HepG2 (cell line): ENCODE results near the gene NELFB. TPM values are rescaled to one million over a fixed set of nuclear protein-coding genes. Genes with fewer than 3 reads are reported as not detected.
A peak's percentile ranks its signal among the peaks of the same experiment; 100 is the strongest.

Experiments
- CREM ChIP-seq, 2 experiments: sonication (generic) in 1 of 2; formaldehyde crosslinking in 1 of 2; IDR thresholded peaks; 2 replicates each; pipeline versions ENCODE4 v1.4.0 to v1.6.1; 2016 to 2020; ENCODE audit warnings: antibody characterized with exemption in 1 of 2, mild to moderate bottlenecking in 1 of 2, missing genetic modification reagents in 1 of 2
- ELF3 ChIP-seq: IDR thresholded peaks from 2 replicates; pipeline ENCODE4 v1.6.1; 2016; ENCODE audit warnings: missing genetic modification reagents, missing compliant biosample characterization
- FOSL2 ChIP-seq: sonication (generic); formaldehyde crosslinking; IDR thresholded peaks from 2 replicates; pipeline ENCODE4 v1.4.0; 2020; ENCODE audit warnings: missing genetic modification reagents
- GATA4 ChIP-seq: sonication (generic); IDR thresholded peaks from 2 replicates; pipeline ENCODE4 v1.6.1; 2016; ENCODE audit warnings: antibody characterized with exemption, low read depth, borderline replicate concordance
- HHEX ChIP-seq: IDR thresholded peaks from 2 replicates; pipeline ENCODE4 v1.6.1; 2016; ENCODE audit warnings: control low read depth
- HMG20B ChIP-seq: conservative IDR thresholded peaks from 2 replicates; pipeline ENCODE4 v1.6.1; 2016; ENCODE audit warnings: missing genetic modification reagents, missing compliant biosample characterization
- HNF1B ChIP-seq: sonication (generic); formaldehyde crosslinking; IDR thresholded peaks from 2 replicates; pipeline ENCODE4 v1.5.1; 2020; ENCODE audit warnings: mild to moderate bottlenecking, moderate library complexity, missing genetic modification reagents
- KLF15 ChIP-seq: sonication (generic); formaldehyde crosslinking; IDR thresholded peaks from 2 replicates; pipeline ENCODE4 v1.8.1; 2023; ENCODE audit warnings: borderline replicate concordance, mild to moderate bottlenecking, inconsistent platforms, missing genetic modification reagents, mixed read lengths
- MATR3 ChIP-seq: sonication (generic); formaldehyde crosslinking; IDR thresholded peaks from 2 replicates; pipeline ENCODE4 v1.4.0; 2020; ENCODE audit warnings: missing genetic modification reagents
- NKX3-1 ChIP-seq: sonication (generic); formaldehyde crosslinking; IDR thresholded peaks from 2 replicates; pipeline ENCODE4 v1.5.0; 2020; ENCODE audit warnings: missing genetic modification reagents
- PAWR ChIP-seq: sonication (generic); formaldehyde crosslinking; IDR thresholded peaks from 2 replicates; pipeline ENCODE4 v1.4.0; 2020; ENCODE audit warnings: missing genetic modification reagents, mild to moderate bottlenecking, borderline replicate concordance
- PBX2 ChIP-seq: IDR thresholded peaks from 2 replicates; pipeline ENCODE4 v1.6.1; 2016; ENCODE audit warnings: control low read depth
- PHF20 ChIP-seq: sonication (generic); formaldehyde crosslinking; IDR thresholded peaks from 2 replicates; pipeline ENCODE4 v1.5.0; 2020; ENCODE audit warnings: mild to moderate bottlenecking, missing genetic modification reagents
- POGZ ChIP-seq: sonication (generic); formaldehyde crosslinking; IDR thresholded peaks from 2 replicates; pipeline ENCODE4 v1.4.0; 2020; ENCODE audit warnings: mild to moderate bottlenecking, missing genetic modification reagents
- REPIN1 ChIP-seq: sonication (generic); formaldehyde crosslinking; IDR thresholded peaks from 2 replicates; pipeline ENCODE4 v1.8.0; 2022; ENCODE audit warnings: missing genetic modification reagents, low read depth, mild to moderate bottlenecking, borderline replicate concordance
- SMAD1 ChIP-seq: sonication (generic); formaldehyde crosslinking; IDR thresholded peaks from 2 replicates; pipeline ENCODE4 v1.4.0; 2020; ENCODE audit warnings: missing genetic modification reagents, low read depth, mild to moderate bottlenecking, borderline replicate concordance
- TBX2 ChIP-seq: sonication (generic); formaldehyde crosslinking; IDR thresholded peaks from 2 replicates; pipeline ENCODE4 v1.5.0; 2020; ENCODE audit warnings: missing genetic modification reagents, mild to moderate bottlenecking, borderline replicate concordance
- ZBTB14 ChIP-seq: sonication (generic); formaldehyde crosslinking; IDR thresholded peaks from 2 replicates; pipeline ENCODE4 v1.4.0; 2020; ENCODE audit warnings: missing genetic modification reagents
- ZFX ChIP-seq: sonication (generic); formaldehyde crosslinking; IDR thresholded peaks from 2 replicates; pipeline ENCODE4 v1.4.0; 2020; ENCODE audit warnings: mild to moderate bottlenecking, low read depth, missing genetic modification reagents, moderate library complexity
- polyA plus RNA-seq, 8 experiments: library from polyadenylated mRNA; depleted of rRNA in 3 of 8; stranded (reverse) in 7 of 8; unstranded in 1 of 8; fragments of >200 nt; fragmentation: Illumina TruSeq in 4 of 8; extraction: Trizol in 4 of 8; gene quantifications; 2 replicates each; pipeline versions ENCODE4 v1.2.1 to v1.2.3, GENCODE V29; 2011 to 2016; ENCODE audit warnings: low read depth in 4 of 8, missing spikeins in 1 of 8, mixed read lengths in 1 of 8; ENCODE audit not compliant: insufficient read depth in 1 of 8
- total RNA-seq, 5 experiments: library from RNA; depleted of rRNA; stranded (reverse); fragments of >200 nt; fragmentation: Illumina TruSeq; extraction: Trizol; gene quantifications; 2 replicates each; pipeline ENCODE4 v1.2.3, GENCODE V29; 2016; ENCODE audit warnings: low read depth in 1 of 5
- TF ChIP-seq, protein P1 (sequence below): IDR thresholded peaks from 2 replicates; pipeline ENCODE4 v1.6.1; 2016; ENCODE audit warnings: missing compliant biosample characterization, missing genetic modification reagents, borderline replicate concordance
- TF ChIP-seq, protein P2 (sequence below): sonication (generic); formaldehyde crosslinking; IDR thresholded peaks from 2 replicates; pipeline ENCODE4 v1.5.0; 2020; ENCODE audit warnings: mild to moderate bottlenecking, missing genetic modification reagents

The NELFB gene
- total and polyA plus RNA-seq, 2 of the 13 experiments (the other 11 are each of a cell fraction or from before 2014, with no cell fraction given): 26.5 to 45.8 TPM

- TF ChIP-seq HHEX (CRISPR knock-in tag): no peak
- TF ChIP-seq ZBTB14: 0 out of 2 replicates have a peak, but pooled peaks have one; percentile 35
- TF ChIP-seq ELF3: peak; percentile 48
- no peak for TF ChIP-seq GATA4
- TF ChIP-seq SMAD1: peak; percentile 20; the same call in 1 of the 2 replicates
- TF ChIP-seq, protein P1, sequence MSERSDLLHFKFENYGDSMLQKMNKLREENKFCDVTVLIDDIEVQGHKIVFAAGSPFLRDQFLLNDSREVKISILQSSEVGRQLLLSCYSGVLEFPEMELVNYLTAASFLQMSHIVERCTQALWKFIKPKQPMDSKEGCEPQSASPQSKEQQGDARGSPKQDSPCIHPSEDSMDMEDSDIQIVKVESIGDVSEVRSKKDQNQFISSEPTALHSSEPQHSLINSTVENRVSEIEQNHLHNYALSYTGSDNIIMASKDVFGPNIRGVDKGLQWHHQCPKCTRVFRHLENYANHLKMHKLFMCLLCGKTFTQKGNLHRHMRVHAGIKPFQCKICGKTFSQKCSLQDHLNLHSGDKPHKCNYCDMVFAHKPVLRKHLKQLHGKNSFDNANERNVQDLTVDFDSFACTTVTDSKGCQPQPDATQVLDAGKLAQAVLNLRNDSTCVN (CRISPR knock-in tag): no peak
- no peak for TF ChIP-seq HMG20B (CRISPR knock-in tag)
- TF ChIP-seq POGZ (CRISPR knock-in tag): no peak
- TF ChIP-seq ZFX (CRISPR knock-in tag): peak; percentile 70
- TF ChIP-seq, protein P2, sequence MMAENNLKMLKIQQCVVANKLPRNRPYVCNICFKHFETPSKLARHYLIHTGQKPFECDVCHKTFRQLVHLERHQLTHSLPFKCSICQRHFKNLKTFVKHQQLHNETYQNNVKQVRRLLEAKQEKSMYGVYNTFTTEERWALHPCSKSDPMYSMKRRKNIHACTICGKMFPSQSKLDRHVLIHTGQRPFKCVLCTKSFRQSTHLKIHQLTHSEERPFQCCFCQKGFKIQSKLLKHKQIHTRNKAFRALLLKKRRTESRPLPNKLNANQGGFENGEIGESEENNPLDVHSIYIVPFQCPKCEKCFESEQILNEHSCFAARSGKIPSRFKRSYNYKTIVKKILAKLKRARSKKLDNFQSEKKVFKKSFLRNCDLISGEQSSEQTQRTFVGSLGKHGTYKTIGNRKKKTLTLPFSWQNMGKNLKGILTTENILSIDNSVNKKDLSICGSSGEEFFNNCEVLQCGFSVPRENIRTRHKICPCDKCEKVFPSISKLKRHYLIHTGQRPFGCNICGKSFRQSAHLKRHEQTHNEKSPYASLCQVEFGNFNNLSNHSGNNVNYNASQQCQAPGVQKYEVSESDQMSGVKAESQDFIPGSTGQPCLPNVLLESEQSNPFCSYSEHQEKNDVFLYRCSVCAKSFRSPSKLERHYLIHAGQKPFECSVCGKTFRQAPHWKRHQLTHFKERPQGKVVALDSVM (CRISPR knock-in tag): peak; percentile 48
- TF ChIP-seq PBX2 (CRISPR knock-in tag): peak; percentile 58; the same call in 1 of the 2 replicates
- TF ChIP-seq NKX3-1 (CRISPR knock-in tag): 0 out of 2 replicates have a peak, but pooled peaks have one; percentile 56
- TF ChIP-seq PHF20: peak; percentile 20
- no peak; the same call in 1 of the 2 replicates for TF ChIP-seq FOSL2 (CRISPR knock-in tag)
- 0 out of 2 replicates have a peak, but pooled peaks have one; percentile 5 for TF ChIP-seq REPIN1 (CRISPR knock-in tag)
- TF ChIP-seq MATR3 (CRISPR knock-in tag): no peak
- TF ChIP-seq HNF1B (CRISPR knock-in tag): peak; percentile 72
- no peak for TF ChIP-seq PAWR (CRISPR knock-in tag)
- TF ChIP-seq CREM (IDR thresholded peaks at IDR 0.05): peak; percentile 65; the same call in 1 of the 2 replicates
- TF ChIP-seq CREM (CRISPR knock-in tag; IDR thresholded peaks at IDR 0.05): no peak
- no peak for TF ChIP-seq KLF15
- TF ChIP-seq TBX2 (CRISPR knock-in tag): peak; percentile 55; the same call in 1 of the 2 replicates
Measured at GRCh38 chr9:137229903-137230704, 25.0 kb upstream of the NELFB start (continued).
